GM12878 (cell line): ENCODE measurements around the gene MTAP.

Experiments used
- CREM ChIP-seq: IDR thresholded peaks from 2 replicates; pipeline ENCODE4 v1.6.1; 2014; ENCODE audit warnings: antibody characterized with exemption, low read depth
- EP300 ChIP-seq, 2 experiments: fragments of 150-350 bp in 1 of 2; IDR thresholded peaks; 2 replicates each; pipeline ENCODE4 v1.6.1; 2011 to 2012; ENCODE audit warnings: low read depth in 2 of 2, low read length in 2 of 2, borderline replicate concordance in 1 of 2, improper control_type of control experiment in 1 of 2, inconsistent platforms in 1 of 2; ENCODE audit not compliant: control insufficient read depth in 1 of 2
- POLR2A ChIP-seq: IDR thresholded peaks from 2 replicates; pipeline ENCODE4 v1.6.1; 2011; ENCODE audit warnings: low read depth, mild to moderate bottlenecking, low read length
- TCF7 ChIP-seq: IDR thresholded peaks from 2 replicates; pipeline ENCODE4 v1.6.1; 2014; ENCODE audit warnings: antibody characterized with exemption, borderline replicate concordance
- TF ChIP-seq, protein P1 (sequence below): IDR thresholded peaks from 2 replicates; pipeline ENCODE4 v1.6.1; 2012; ENCODE audit warnings: low read length, inconsistent platforms
- TF ChIP-seq, protein P2 (sequence below), 3 experiments: IDR thresholded peaks in 2 of 3; conservative IDR thresholded peaks in 1 of 3; 2 replicates each; pipeline ENCODE4 v1.5.1; 2011; ENCODE audit warnings: low read depth in 3 of 3, low read length in 3 of 3, mild to moderate bottlenecking in 3 of 3, control low read depth in 2 of 3, moderate library complexity in 2 of 3, inconsistent platforms in 1 of 3, mixed read lengths in 1 of 3; ENCODE audit not compliant: control insufficient read depth in 2 of 3, insufficient read depth in 1 of 3; ENCODE audit errors: extremely low read depth in 1 of 3
- TF ChIP-seq, protein P3 (sequence below): fragments of 450-650 bp; IDR thresholded peaks from 2 replicates; pipeline ENCODE4 v1.6.1; 2017; ENCODE audit warnings: mild to moderate bottlenecking

DNA sequence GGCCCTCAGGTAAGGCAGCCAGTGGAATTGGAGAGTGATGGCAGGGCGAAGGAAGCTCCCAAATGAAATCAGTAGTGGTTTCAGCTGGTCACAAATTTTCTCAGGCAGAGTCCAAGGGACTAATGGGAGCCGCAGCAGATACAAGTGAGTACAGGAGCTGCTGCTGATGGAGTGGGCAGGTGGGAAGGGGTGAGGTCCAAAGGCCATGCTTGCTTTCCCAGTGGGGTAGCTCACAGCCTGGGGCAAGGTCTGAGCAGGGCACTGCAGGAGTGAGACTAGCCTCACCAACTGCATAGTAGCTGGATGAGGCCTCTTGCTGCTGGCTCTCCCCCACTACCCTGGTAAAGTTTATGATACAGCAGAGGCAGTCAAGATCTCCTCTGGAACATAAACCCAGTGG, 38.2 kb downstream of the MTAP start:
- TF ChIP-seq, protein P1, sequence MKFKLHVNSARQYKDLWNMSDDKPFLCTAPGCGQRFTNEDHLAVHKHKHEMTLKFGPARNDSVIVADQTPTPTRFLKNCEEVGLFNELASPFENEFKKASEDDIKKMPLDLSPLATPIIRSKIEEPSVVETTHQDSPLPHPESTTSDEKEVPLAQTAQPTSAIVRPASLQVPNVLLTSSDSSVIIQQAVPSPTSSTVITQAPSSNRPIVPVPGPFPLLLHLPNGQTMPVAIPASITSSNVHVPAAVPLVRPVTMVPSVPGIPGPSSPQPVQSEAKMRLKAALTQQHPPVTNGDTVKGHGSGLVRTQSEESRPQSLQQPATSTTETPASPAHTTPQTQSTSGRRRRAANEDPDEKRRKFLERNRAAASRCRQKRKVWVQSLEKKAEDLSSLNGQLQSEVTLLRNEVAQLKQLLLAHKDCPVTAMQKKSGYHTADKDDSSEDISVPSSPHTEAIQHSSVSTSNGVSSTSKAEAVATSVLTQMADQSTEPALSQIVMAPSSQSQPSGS = no peak
- TF ChIP-seq, protein P2, sequence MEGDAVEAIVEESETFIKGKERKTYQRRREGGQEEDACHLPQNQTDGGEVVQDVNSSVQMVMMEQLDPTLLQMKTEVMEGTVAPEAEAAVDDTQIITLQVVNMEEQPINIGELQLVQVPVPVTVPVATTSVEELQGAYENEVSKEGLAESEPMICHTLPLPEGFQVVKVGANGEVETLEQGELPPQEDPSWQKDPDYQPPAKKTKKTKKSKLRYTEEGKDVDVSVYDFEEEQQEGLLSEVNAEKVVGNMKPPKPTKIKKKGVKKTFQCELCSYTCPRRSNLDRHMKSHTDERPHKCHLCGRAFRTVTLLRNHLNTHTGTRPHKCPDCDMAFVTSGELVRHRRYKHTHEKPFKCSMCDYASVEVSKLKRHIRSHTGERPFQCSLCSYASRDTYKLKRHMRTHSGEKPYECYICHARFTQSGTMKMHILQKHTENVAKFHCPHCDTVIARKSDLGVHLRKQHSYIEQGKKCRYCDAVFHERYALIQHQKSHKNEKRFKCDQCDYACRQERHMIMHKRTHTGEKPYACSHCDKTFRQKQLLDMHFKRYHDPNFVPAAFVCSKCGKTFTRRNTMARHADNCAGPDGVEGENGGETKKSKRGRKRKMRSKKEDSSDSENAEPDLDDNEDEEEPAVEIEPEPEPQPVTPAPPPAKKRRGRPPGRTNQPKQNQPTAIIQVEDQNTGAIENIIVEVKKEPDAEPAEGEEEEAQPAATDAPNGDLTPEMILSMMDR (IDR thresholded peaks at IDR 0.05 in 2 of 3, conservative IDR thresholded peaks at IDR 0.05 in 1 of 3; ENCODE audit: control insufficient read depth in 2 of 3, extremely low read depth in 1 of 3, insufficient read depth in 1 of 3, low read depth in 3 of 3, low read length in 3 of 3) = no peak
- TF ChIP-seq, protein P3, sequence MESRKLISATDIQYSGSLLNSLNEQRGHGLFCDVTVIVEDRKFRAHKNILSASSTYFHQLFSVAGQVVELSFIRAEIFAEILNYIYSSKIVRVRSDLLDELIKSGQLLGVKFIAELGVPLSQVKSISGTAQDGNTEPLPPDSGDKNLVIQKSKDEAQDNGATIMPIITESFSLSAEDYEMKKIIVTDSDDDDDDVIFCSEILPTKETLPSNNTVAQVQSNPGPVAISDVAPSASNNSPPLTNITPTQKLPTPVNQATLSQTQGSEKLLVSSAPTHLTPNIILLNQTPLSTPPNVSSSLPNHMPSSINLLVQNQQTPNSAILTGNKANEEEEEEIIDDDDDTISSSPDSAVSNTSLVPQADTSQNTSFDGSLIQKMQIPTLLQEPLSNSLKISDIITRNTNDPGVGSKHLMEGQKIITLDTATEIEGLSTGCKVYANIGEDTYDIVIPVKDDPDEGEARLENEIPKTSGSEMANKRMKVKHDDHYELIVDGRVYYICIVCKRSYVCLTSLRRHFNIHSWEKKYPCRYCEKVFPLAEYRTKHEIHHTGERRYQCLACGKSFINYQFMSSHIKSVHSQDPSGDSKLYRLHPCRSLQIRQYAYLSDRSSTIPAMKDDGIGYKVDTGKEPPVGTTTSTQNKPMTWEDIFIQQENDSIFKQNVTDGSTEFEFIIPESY = no peak
- TF ChIP-seq POLR2A = no peak
- TF ChIP-seq TCF7 = no peak
- no peak for TF ChIP-seq CREM
- TF ChIP-seq EP300 (IDR thresholded peaks at IDR 0.05; ENCODE audit: borderline replicate concordance in 1 of 2, control insufficient read depth in 1 of 2, low read depth in 2 of 2, low read length in 2 of 2) = no peak
